Activated naive CD4-positive, alpha-beta T cell (primary cell): ENCODE data around the gene CARM1.
"Not testable (repeated sequence)": the region's sequence is repeated elsewhere in the genome, so short reads cannot be mapped to it uniquely, and the experiment has no call there.

Experiments
- DNase-seq, 4 experiments: peaks; one replicate each; lab custom pipeline; 2025; lab: John Stamatoyannopoulos, UW

Gene CARM1

DNA sequence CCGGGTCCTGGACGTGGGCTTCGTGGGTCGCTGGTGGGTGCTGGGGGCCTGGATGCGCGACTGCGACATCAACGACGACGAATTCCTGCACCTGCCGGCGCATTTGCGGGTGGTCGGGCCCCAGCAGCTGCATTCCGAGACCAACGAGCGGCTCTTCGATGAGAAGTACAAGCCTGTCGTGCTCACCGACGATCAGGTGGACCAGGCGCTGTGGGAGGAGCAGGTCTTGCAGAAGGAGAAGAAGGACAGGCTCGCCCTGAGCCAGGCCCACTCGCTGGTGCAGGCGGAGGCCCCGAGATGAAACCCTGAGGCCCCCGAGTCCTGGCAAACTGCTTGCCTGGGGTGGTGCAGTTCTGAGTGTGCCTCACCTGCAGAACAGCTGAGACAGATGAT, 58.0 kb downstream of the CARM1 start:
- no peak for DNase-seq

DNA sequence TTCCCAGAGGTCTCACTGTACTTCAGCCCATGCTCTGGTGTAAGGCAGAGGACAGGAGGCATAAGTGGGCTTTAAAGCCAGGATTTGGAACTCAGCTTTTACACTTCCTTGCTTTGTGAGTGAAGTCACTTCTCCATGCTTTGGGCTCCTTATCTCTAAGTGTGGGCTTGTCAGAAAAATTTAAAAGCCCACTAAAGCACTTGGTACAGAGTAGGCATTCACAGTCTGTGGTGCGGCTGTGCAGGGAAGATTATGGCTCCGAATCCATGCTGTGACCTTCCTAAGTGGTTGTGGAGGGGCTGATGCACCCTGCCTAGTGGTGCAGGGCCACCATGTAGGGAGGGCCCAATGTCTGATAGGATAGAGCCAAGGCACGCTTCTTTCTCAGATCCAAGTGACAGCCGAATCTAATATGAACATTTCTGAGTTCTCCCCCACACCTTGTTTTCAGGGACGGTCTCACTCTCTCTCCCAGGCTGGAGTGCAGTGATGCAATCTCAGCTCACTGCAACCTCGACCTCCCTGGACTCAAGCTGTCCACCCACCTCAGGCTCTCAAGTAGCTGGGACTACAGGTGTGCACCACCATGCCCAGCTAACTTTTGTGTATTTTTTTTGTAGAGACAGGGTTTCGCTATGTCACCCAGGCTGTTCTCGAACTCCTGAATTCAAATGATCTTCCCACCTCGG, 64.2 kb downstream of the CARM1 start:
- DNase-seq, result no peak

DNA sequence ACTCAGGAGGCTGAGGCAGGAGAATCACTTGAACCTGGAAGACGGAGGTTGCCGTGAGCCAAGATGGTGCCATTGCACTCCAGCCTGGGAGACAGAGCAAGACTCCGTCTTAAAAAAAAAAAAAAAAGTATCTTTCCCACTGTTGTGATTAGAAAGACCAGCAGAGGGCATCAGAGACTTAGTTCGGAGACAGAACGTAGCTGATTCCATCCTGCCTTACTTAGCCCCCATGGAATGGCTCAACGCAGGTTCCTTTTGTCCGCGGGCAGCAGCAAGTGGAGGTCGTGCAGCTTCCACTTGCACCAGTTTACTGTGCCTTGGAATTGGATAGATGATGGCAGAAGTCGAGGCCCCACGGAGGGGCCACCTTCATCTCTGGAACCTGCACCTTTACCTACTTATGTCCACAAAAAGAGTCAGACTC, 65.3 kb downstream of the CARM1 start:
- DNase-seq, result no peak

DNA sequence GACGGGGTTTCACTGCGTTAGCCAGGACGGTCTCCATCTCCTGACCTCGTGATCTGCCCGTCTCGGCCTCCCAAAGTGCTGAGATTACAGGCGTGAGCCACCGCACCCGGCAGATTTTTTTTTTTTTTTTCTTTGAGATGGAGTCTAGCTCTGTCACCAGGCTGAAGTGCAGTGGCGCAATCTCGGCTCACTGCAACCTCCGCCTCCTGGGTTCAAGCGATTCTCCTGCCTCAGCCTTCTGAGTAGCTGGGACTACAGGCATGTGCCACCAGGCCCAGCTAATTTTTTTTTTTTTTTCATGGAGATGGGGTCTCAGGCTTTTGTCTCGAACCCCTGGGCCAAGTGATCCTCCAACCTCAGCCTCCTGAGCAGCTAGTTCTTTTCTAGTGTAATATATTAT, 70.3 kb downstream of the CARM1 start:
- not testable (repeated sequence) for DNase-seq

DNA sequence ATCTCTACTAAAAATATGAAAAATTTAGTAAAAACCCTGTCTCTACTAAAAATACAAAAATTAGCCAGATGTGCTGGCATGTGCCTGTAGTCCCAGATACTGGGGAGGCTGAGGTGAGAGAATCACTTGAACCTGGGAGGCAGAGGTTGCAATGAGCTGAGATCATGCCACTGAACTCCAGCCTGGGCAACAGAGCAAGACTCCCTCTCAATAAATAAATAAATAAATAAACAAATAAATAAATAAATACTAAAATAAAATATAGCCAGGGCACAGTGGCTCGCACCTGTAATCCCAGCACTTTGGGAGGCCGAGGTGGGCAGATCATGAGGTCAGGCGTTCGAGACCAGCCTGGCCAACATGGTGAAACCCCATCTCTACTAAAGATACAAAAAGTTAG, 72.1 kb downstream of the CARM1 start:
- not testable (repeated sequence) for DNase-seq

DNA sequence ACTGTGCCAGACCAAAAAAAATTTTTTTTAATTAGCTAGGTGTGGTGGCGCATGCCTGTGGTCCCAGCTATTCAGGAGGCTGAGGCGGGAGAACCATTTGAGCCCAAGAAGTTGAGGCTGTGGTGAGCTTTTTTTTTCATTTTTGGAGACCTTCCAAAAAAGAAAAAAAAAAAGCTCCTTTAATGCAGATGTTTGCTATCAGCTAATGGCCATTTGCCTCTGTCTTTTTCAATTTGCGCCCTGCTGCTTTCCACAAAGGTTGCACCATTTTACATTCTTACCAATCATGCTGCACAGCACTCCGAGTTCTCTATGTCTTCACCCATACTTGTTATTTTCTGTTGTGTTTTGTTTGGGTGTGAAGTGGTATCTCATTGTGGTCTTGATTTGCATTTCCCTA, 73.9 kb downstream of the CARM1 start:
- no peak for DNase-seq

DNA sequence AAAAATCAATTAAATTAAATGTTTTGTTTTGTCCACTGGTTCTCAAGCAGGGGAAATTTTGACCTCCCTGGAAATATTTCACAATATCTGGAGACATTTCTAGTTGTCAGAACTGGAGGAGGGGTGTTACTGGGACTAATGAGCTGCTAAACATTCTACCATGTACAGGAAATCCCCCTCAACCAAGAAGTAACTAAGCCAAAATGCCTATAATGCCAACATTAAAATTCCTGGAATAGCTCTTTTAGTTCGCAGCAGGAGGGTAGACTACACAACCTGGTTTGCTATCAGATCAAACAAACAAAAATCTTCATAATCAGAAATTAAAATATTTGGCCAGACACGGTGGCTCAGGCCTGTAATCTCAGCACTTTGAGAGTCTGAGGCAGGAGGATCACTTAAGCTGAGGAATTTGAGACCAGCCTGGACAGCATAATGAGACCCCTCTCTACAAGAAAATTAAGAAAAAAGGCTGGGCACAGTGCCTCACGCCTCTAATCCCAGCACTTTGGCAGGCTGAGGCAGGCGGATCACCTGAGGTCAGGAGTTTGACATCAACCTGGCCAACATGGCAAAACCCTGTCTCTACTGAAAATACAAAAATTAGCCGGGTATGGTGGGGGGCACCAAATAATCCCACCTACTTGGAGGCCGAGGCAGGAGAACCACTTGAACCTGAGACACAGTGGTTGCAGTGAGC, 75.8 kb downstream of the CARM1 start:
- no peak for DNase-seq

DNA sequence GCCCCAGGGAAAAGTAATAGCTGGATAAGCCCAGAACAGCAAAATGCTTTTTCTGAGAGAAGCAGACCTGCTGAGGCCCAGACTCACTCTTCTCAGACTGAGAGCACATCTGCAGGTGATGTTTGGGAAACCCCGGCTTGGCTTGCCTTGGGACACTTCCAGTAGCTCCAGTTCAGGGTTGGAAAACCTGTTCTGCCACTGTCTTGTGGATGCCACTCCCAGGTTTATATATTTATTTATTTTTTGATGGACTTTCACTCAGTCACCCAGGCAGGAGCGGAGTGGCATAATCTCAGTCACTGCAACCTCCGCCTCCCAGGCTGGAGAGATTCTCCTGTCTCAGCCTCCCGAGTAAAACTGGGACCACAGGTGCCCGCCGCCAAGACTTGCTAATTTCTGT, 81.5 kb downstream of the CARM1 start:
- no peak for DNase-seq

DNA sequence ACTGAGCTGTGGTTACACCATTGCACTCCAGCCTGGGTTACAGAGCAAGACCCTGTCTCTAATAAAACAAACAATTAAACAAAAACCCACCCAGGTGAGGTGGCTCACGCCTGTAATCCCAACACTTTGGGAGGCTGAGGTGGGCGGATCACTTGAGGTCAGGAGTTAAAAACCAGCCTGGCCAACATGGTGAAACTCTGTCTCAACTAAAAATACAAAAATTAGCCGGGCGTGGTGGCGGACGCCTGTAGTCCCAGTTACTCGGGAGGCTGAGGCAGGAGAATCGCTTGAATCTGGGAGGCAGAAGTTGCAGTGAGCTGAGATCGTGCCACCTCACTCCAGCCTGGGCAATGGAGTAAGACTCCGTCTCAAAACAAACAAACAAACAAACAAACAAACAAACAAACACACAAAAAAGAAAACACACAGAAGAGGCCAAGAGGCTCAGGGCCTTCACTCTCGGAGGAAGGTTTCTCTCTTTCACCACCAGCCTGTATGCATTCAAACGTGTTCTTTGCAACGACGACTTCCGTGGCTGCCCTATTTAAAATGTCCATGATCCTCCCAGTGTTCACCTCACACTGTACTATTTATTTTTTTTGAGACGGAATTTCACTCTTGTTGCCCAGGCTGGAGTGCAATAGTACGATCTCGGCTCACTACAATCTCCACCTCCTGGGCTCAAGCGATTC, 88.1 kb downstream of the CARM1 start:
- DNase-seq, result not testable (repeated sequence)

DNA sequence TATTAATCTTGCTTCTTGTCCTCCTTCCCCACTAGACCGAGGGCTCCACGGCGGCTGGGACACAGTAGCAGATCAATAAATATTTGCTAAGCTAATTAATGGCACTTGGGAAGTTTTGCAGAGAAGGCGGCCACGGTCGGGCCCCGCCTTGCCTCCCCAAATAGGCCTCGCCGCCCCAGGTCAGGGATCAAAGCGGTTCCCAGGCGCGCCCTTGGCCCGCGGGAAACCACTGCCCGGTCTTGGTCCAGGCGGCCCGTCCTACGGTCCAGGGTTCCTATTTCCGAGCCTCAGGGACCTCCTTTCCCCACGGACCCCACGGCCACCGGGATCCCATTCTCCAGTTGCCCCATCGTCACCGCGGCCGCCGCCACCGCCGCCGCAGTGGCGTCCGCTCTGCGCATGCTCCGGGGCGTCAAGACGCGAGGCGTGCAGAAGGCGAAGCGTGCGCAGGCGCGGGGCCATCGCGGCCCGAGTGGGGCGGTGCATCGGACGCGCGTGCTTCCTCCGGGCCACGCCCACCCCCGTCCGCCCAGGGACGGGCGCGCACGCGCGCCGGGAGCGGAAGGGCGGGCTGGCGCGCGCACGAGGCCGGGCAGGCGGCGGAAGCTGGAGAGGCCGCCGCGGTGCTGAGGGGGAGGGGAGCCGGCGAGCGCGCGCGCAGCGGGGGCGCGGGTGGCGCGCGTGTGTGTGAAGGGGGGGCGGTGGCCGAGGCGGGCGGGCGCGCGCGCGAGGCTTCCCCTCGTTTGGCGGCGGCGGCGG, 89.1 kb downstream of the CARM1 start, which contains the start of gene SMARCA4:
Gene SMARCA4, plus strand, starts transcription at position 717 of the 759 bp plus-strand sequence. CDS start 23,122 bp downstream, outside the sequence.
- peak; percentile 86 to 99 (median 96) for DNase-seq

DNA sequence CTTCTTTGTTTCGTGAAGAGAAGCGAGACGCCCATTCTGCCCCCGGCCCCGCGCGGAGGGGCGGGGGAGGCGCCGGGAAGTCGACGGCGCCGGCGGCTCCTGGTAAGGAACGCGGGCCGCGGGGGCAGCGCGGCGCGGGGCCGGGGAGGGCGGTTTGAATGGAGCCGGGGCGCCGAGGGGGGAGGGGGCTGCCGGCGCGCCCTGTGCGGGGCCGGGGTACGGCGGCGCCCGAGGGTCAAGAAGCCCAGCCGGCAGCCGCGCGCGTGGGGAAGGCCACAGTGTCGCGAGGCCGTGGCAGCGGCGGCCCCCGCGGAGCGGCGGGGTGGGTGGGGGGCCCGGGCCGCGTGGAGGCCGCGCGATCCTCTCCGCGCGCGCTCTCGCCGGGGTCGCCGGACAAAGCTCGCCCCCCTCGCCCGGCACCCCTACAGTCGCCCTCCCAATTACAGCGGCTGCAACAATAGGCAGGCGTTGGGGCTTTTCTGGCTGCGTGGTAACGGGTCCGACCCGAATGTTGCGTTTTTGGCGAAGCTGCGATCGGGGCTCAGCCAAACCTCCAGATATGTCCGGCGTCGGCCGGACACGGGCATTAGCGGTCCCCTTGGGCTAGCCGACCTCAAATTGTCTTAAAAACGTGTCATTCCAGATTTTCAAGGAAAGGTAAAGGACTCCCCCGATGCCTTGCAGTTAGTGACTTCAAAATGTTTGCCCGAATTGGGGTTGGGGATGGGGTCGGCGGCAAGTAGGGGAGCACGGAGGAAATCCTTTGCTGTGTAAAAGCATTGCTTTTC, 89.9 kb downstream of the CARM1 start:
- no peak for DNase-seq

DNA sequence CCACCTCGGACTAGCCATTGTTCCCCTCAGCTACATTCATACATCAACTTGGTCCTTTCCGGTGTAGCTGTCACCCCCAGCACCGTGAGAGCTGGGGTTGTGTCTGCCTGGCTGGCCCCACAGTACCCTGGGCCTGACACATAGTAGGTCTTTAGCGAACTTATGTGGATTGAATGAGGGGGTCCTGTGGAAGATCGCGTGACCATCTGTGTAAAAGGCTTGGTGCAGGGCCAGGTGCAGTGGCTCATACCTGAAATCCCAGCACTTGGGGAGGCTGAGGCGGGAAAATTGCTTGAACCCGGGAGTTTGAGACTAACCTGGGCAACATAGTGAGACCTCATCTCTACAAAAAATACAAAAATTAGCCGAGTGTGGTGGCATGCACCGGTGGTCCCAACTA, 91.5 kb downstream of the CARM1 start:
- DNase-seq, result no peak

DNA sequence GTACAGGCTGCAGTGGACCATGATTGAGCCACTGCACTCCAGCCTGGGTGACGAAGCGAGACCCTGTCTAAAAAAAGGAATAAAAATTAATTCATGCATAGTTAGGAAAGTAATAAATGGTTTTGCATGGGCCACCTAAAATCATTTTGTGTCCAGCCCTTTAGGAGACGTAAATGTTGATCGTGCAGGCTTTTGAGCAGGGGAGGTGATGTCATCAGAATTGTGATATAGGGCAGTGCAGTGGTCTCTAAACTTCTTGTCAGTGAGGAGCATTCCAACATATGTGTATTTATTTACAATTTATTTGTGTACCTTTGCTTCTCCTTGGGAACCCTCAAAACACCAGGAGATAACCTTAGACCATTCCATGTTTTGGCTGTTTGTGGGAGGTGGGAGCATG, 92.5 kb downstream of the CARM1 start:
- no peak for DNase-seq

DNA sequence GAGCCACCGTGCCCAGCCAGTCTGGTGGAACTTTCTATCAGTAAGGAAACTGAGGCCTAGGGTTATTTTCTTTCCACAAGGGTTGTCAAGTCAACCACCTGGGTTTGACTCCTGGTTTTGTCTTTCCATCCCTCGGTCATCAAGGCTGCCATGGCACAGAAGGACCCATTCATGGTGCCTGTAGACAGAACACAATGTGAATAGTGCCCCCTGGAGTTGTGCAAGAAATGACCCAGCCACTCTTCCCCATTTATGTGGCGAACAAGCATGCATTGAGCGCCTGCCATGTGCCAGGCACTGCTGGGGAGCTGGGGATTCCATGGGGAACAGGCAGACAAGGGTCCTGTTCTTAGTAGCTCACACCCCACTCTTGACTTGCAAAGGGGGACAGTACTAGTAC, 93.5 kb downstream of the CARM1 start:
- no peak for DNase-seq

DNA sequence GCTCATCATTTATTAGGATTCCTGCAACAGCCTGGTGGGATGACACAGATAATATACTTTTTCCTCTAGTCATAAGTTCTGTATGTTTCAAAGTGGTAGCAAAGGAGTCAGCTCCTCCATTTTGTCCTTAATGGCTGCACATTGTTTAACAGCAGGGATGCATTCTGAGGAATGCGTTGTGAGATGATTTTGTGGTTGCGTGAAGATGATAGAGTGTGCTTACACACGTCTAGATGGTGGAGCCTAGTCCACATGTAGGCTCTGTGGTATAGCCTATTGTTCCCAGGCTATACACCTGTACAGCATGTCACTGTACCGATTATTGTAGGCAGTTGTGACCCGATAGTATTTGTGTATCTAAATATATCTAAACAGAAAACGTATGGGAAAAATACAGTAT, 94.0 kb downstream of the CARM1 start:
- no peak for DNase-seq

DNA sequence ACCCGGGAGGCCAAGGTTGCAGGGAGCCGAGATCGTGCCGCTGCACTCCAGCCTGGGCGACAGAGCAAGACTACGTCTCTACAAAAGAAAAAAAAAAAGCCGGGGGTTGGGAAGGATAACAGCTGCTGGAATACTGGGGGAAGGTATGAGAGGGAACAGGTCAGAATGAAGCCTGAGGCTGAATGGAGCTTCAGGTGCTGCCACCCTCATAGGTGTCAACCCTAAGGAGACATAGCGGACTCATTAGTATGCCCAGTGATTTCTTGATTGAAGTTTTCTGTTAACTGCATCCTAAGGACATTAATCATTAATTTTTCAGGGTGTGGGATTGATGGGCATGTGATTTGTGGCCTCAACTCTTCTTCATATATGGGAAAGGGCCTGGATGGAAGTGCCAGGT, 95.5 kb downstream of the CARM1 start:
- no peak for DNase-seq

DNA sequence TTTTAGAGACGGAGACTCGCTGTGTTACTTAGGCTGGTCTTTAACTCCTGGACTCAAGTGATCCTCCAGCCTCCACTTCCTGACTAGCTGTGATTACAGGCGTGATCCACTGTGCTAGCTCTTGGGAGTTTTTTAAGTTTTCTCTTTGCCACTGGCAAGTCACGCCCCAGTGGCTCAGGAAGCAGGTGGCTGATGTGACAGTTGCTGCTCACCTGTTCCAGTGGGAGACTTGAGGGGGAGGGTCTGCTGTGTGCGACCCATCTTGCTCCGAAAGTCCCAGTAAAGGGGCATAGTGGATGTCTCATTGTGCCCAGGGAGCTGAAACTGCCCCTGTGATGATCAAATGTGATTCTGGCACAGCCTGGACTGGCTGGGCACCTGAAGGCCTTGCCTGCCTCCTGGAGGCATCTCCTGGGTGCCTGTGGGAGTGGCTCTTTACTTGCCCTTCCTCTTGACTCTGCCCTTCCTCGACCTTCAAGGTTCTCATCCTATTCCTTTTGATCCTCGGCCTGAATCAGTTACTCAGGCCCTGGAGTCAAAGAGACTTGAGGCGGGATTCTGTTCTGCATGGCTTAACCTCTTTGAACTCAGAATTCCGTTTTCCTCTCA, 97.3 kb downstream of the CARM1 start:
- DNase-seq, result no peak

DNA sequence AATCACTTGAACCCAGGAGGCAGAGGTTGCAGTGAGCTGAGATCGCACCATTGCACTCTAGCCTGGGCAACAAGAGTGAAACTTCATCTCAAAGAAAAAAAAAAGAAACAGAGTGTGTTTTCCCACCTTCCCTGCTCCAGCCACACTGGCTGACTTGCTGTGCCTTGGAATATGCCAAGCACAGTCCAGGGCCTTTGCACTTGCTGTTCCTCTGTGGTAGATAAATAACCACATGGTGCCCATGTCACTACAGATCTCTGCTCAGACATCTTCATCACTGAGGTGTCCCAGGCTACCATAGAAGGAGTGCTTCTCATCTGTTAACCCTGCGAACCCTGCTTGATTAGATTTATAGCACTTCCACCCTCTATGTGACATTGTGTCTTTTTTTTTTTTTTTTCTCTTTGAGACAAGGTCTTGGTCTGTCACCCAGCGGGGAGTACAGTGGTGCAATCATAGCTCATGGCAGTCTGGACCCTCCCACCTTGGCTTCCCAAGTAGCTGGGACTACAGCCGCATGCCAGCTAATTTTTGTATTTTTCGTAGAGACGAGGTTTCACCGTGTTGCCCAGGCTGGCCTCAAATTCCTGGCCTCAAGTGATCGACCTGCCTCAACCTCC, 99.9 kb downstream of the CARM1 start:
- no peak for DNase-seq
